ENCODE data around the gene LRRC25. TPM values are rescaled to one million over a fixed set of nuclear protein-coding genes. Genes with fewer than 3 reads are reported as not detected.
A peak's percentile ranks its signal among the peaks of the same experiment; 100 is the strongest.
"Not testable (repeated sequence)": the region's sequence is repeated elsewhere in the genome, so short reads cannot be mapped to it uniquely, and the experiment has no call there.

The LRRC25 gene
- total RNA-seq, 2 experiments from 2014 or later, result 0.98 to 4.1 TPM

- no peak overlapping the region for H3K4me3 ChIP-seq (ENCODE audit: low read depth, low read length, poor library complexity, severe bottlenecking)
- no peak overlapping the region for H3K4me2 ChIP-seq (ENCODE audit: low read length)
- ChIA-PET POLR2A (interaction anchor here (0.6 kb wide), 1 partner anchor 73 kb away, joined by 6 read pairs; no protein-coding TSS in a partner anchor), CTCF (ENCODE audit: unreplicated experiment) (interaction anchor here (0.7 kb wide), 1 partner anchor 22 kb away, joined by 3 read pairs; no protein-coding TSS in a partner anchor)
- no peak overlapping the region for H2AFZ ChIP-seq (ENCODE audit: low read length)
- H3K9me3 ChIP-seq (ENCODE audit: low read length), result no peaks in the 10 kb centered on the region
- no peaks in the 10 kb centered on the region for H3K9me2 ChIP-seq (ENCODE audit: insufficient read depth, low read length)
- DNase-seq (ENCODE audit: low spot score), result no peak
- no peak overlapping the region for H3K27ac ChIP-seq (ENCODE audit: low read depth, low read length, poor library complexity, severe bottlenecking)
- intact Hi-C loops (cut with micrococcal nuclease; ENCODE audit: unreplicated experiment), result no loop called here
- H4K20me1 ChIP-seq (ENCODE audit: insufficient read depth, low read length), result no peaks in the 10 kb centered on the region
- BruUV-seq (replicated peaks), result no TSS peak
- no peak for TF ChIP-seq EZH2phosphoT487 (IDR thresholded peaks at IDR 0.05; ENCODE audit: borderline replicate concordance, low read depth, low read length)
- TF ChIP-seq, protein P1, sequence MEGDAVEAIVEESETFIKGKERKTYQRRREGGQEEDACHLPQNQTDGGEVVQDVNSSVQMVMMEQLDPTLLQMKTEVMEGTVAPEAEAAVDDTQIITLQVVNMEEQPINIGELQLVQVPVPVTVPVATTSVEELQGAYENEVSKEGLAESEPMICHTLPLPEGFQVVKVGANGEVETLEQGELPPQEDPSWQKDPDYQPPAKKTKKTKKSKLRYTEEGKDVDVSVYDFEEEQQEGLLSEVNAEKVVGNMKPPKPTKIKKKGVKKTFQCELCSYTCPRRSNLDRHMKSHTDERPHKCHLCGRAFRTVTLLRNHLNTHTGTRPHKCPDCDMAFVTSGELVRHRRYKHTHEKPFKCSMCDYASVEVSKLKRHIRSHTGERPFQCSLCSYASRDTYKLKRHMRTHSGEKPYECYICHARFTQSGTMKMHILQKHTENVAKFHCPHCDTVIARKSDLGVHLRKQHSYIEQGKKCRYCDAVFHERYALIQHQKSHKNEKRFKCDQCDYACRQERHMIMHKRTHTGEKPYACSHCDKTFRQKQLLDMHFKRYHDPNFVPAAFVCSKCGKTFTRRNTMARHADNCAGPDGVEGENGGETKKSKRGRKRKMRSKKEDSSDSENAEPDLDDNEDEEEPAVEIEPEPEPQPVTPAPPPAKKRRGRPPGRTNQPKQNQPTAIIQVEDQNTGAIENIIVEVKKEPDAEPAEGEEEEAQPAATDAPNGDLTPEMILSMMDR (conservative IDR thresholded peaks at IDR 0.05; ENCODE audit: low read length), result no peak
- peaks cover 23% of the 10 kb centered on the region for H3K36me3 ChIP-seq (ENCODE audit: insufficient read depth, low read length)
- H3K79me2 ChIP-seq (ENCODE audit: insufficient read depth, low read depth, low read length), result no peaks in the 10 kb centered on the region
- H3K4me1 ChIP-seq (ENCODE audit: insufficient read depth, low read length, poor library complexity, severe bottlenecking), result peaks cover 9% of the 10 kb centered on the region
Measured at GRCh38 chr19:18366021-18366435, 31.4 kb downstream of the LRRC25 start.

- Histone ChIP-seq H4K20me1 (ENCODE audit: insufficient read depth, low read length) (no peaks in the 10 kb centered on the region), H3K4me2 (ENCODE audit: low read length) (0 out of 2 replicates have a peak overlapping the region, but pooled peaks have one; percentile 10), H3K9me2 (ENCODE audit: insufficient read depth, low read length) (no peaks in the 10 kb centered on the region), H2AFZ (ENCODE audit: low read length) (no peak overlapping the region), H3K9me3 (ENCODE audit: low read length) (no peaks in the 10 kb centered on the region), H3K27ac (ENCODE audit: low read depth, low read length, poor library complexity, severe bottlenecking) (no peak overlapping the region), H3K4me1 (ENCODE audit: insufficient read depth, low read length, poor library complexity, severe bottlenecking) (peaks cover 9% of the 10 kb centered on the region), H3K36me3 (ENCODE audit: insufficient read depth, low read length) (peaks cover 26% of the 10 kb centered on the region), H3K79me2 (ENCODE audit: insufficient read depth, low read depth, low read length) (no peaks in the 10 kb centered on the region), H3K4me3 (ENCODE audit: low read depth, low read length, poor library complexity, severe bottlenecking) (no peak overlapping the region)
- intact Hi-C loops (cut with micrococcal nuclease; ENCODE audit: unreplicated experiment), result no loop called here
- DNase-seq (ENCODE audit: low spot score), result peak; percentile 26
- ChIA-PET CTCF (ENCODE audit: unreplicated experiment) (interaction anchor here (0.6 kb wide), 1 partner anchor 115 kb away, joined by 3 read pairs; no protein-coding TSS in a partner anchor), POLR2A (no interaction called here)
- no TSS peak for BruUV-seq (replicated peaks)
- TF ChIP-seq, protein P1 (conservative IDR thresholded peaks at IDR 0.05; ENCODE audit: low read length), result no peak
- TF ChIP-seq EZH2phosphoT487 (IDR thresholded peaks at IDR 0.05; ENCODE audit: borderline replicate concordance, low read depth, low read length), result no peak
Measured at GRCh38 chr19:18364826-18365528, 32.4 kb downstream of the LRRC25 start.

DNA sequence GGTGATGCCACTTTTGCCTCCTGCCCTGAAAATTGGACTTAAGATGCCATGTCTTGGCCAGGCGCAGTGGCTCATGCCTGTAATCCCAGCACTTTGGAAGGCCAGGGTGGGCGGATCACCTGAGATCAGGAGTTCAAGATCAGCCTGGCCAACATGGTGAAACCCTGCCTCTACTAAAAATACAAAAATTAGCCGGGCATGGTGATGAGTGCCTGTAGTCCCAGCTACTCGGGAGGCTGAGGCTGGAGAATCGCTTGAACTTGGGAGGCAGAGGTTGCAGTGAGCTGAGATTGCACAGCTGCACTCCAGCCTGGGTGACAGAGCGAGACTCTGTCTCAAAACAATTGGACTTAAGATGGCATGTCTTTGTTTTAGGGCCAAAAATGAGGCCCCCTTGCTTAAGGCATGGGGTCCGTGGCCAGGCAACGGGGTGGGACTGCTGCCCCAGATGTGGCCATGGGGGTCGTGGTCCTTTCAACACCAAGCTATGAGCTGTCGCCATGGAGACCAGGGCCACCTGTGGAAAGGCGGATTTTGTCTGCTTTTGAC, 33.1 kb downstream of the LRRC25 start:
- H4K20me1 ChIP-seq (ENCODE audit: insufficient read depth, low read length); POLR2A ChIA-PET; H2AFZ ChIP-seq (ENCODE audit: low read length); H3K27ac ChIP-seq (ENCODE audit: low read depth, low read length, poor library complexity, severe bottlenecking); H3K9me2 ChIP-seq (ENCODE audit: insufficient read depth, low read length); CTCF ChIA-PET (ENCODE audit: unreplicated experiment); H3K4me3 ChIP-seq (ENCODE audit: low read depth, low read length, poor library complexity, severe bottlenecking); H3K79me2 ChIP-seq (ENCODE audit: insufficient read depth, low read depth, low read length); DNase-seq (ENCODE audit: low spot score); H3K4me1 ChIP-seq (ENCODE audit: insufficient read depth, low read length, poor library complexity, severe bottlenecking); intact Hi-C loops (cut with micrococcal nuclease; ENCODE audit: unreplicated experiment); H3K4me2 ChIP-seq (ENCODE audit: low read length); H3K9me3 ChIP-seq (ENCODE audit: low read length); BruUV-seq (replicated peaks): not testable (repeated sequence)
- H3K36me3 ChIP-seq (ENCODE audit: insufficient read depth, low read length), result peaks cover 30% of the 10 kb centered on the region

Data from OCI-LY7 (cell line).